CD4-positive, alpha-beta T cell treated with Interleukin-17A for 1 hour (primary cell): Measurements from ENCODE around the gene ALG8.
A peak's percentile ranks its signal among the peaks of the same experiment; 100 is the strongest.

Experiments
- DNase-seq: peaks from one replicate; pipeline ENCODE4 v3.0.0-alpha.2; 2020

Gene ALG8

GRCh38 chr11:78158987-78159652 lies 19.7 kb upstream of the ALG8 start:
- no peak for DNase-seq

- no peak for DNase-seq
These were observed 16.9 kb upstream of the ALG8 start for GRCh38 chr11:78156127-78156844.

GRCh38 chr11:78151804-78152203 lies 12.4 kb upstream of the ALG8 start:
- no peak for DNase-seq

GRCh38 chr11:78150754-78151153 lies 11.3 kb upstream of the ALG8 start:
- DNase-seq, result no peak

GRCh38 chr11:78150346-78150745 lies 10.9 kb upstream of the ALG8 start:
- no peak for DNase-seq

- no peak for DNase-seq
These were observed 10.2 kb upstream of the ALG8 start for GRCh38 chr11:78149646-78150045.

GRCh38 chr11:78147807-78148206 lies 8.4 kb upstream of the ALG8 start:
- DNase-seq, result no peak

- DNase-seq, result no peak
These were observed 6.1 kb upstream of the ALG8 start for GRCh38 chr11:78145511-78146025.

GRCh38 chr11:78140392-78141077 lies 1.1 kb upstream of the ALG8 start:
- no peak for DNase-seq

- peak; percentile 35 for DNase-seq
These were observed 568 bp downstream of the ALG8 start for GRCh38 chr11:78138694-78139421.

- DNase-seq, result no peak
These were observed 1.1 kb downstream of the ALG8 start for GRCh38 chr11:78138291-78138690.

GRCh38 chr11:78132475-78132874 lies 7.0 kb downstream of the ALG8 start:
- no peak for DNase-seq

GRCh38 chr11:78131956-78132355 lies 7.5 kb downstream of the ALG8 start:
- no peak for DNase-seq

GRCh38 chr11:78127403-78127802 lies 12.0 kb downstream of the ALG8 start:
- DNase-seq, result no peak

- no peak for DNase-seq
These were observed 26.7 kb downstream of the ALG8 start for GRCh38 chr11:78112582-78113275.

GRCh38 chr11:78111298-78111697 lies 28.1 kb downstream of the ALG8 start:
- DNase-seq, result no peak

GRCh38 chr11:78110830-78111229 lies 28.6 kb downstream of the ALG8 start:
- DNase-seq, result no peak

GRCh38 chr11:78110351-78110750 lies 29.1 kb downstream of the ALG8 start:
- no peak for DNase-seq

GRCh38 chr11:78109081-78110015 lies 30.1 kb downstream of the ALG8 start:
- no peak for DNase-seq

- no peak for DNase-seq
These were observed 38.6 kb downstream of the ALG8 start for GRCh38 chr11:78100676-78101472.
